Pulmonary artery endothelial cell (primary cell): ENCODE measurements around the gene MADD. TPM values are rescaled to one million over a fixed set of nuclear protein-coding genes. Genes with fewer than 3 reads are reported as not detected.

Experiments used
- DNase-seq: peaks from one replicate; pipeline ENCODE4 v3.0.0-alpha.2; 2011; ENCODE audit warnings: low read depth, low spot score
- total RNA-seq: library from RNA; depleted of rRNA; stranded (reverse); fragments of >200 nt; gene quantifications from 2 replicates; pipeline ENCODE4 v1.2.3, GENCODE V29; 2014

MADD gene
- total RNA-seq, 1 donor from 2014 or later, result 12.5 TPM

GRCh38 chr11:47356129-47356997 lies 86.4 kb downstream of the MADD start:
- no peak for DNase-seq

- DNase-seq, result no peak
These were observed 87.0 kb downstream of the MADD start for GRCh38 chr11:47356998-47357329.

- DNase-seq, result no peak
These were observed 88.2 kb downstream of the MADD start for GRCh38 chr11:47357985-47358730.

GRCh38 chr11:47358731-47359051 lies 88.8 kb downstream of the MADD start:
- no peak for DNase-seq

- no peak for DNase-seq
These were observed 89.2 kb downstream of the MADD start for GRCh38 chr11:47359162-47359561.

GRCh38 chr11:47359586-47359985 lies 89.7 kb downstream of the MADD start:
- DNase-seq, result no peak

- DNase-seq, result no peak
These were observed 90.4 kb downstream of the MADD start for GRCh38 chr11:47360341-47360740.

GRCh38 chr11:47361419-47361818 lies 91.5 kb downstream of the MADD start:
- DNase-seq, result no peak

- no peak for DNase-seq
These were observed 96.1 kb downstream of the MADD start for GRCh38 chr11:47366020-47366490.

- DNase-seq, result no peak
These were observed 99.7 kb downstream of the MADD start for GRCh38 chr11:47369676-47370075.

- no peak for DNase-seq
These were observed 102.5 kb downstream of the MADD start for GRCh38 chr11:47372422-47372821.

- DNase-seq, result peak; percentile 32
These were observed 104.2 kb downstream of the MADD start for GRCh38 chr11:47373876-47374719.

GRCh38 chr11:47374720-47375019 lies 104.7 kb downstream of the MADD start:
- DNase-seq, result no peak

GRCh38 chr11:47375020-47375419 lies 105.1 kb downstream of the MADD start:
- no peak for DNase-seq

- no peak for DNase-seq
These were observed 105.7 kb downstream of the MADD start for GRCh38 chr11:47375546-47376085.

GRCh38 chr11:47376107-47376524 lies 106.2 kb downstream of the MADD start:
- DNase-seq, result no peak

- no peak for DNase-seq
These were observed 106.8 kb downstream of the MADD start for GRCh38 chr11:47376525-47377371.

- no peak for DNase-seq
These were observed 107.7 kb downstream of the MADD start for GRCh38 chr11:47377571-47378009.

GRCh38 chr11:47378010-47378835 lies 108.3 kb downstream of the MADD start, which contains the start of gene SPI1:
SPI1 (minus strand) TSS chr11:47378547; CDS start chr11:47378353, 194 bp downstream.
- DNase-seq, result no peak

GRCh38 chr11:47378836-47379170 lies 108.9 kb downstream of the MADD start:
- no peak for DNase-seq
